ENCODE results near the gene ALOXE3. TPM values are rescaled to one million over a fixed set of nuclear protein-coding genes. Genes with fewer than 3 reads are reported as not detected.

The ALOXE3 gene
- total and polyA plus RNA-seq, 4 donors: not detected

GRCh38 chr17:8149419-8150193, 31.3 kb upstream of the ALOXE3 start:
- Histone ChIP-seq H3K27me3 (ENCODE audit: control insufficient read depth in 4 of 4, insufficient read depth in 4 of 4, low read length in 3 of 4) (no peaks in the 10 kb centered on the region), H3K36me3 (ENCODE audit: control insufficient read depth in 4 of 4, insufficient read depth in 3 of 4, low read depth in 1 of 4, low read length in 3 of 4) (peaks cover 37 to 57% (median 49%) of the 10 kb centered on the region in 4 donors), H3K9me3 (ENCODE audit: control insufficient read depth in 4 of 4, low read length in 3 of 4) (no peaks in the 10 kb centered on the region), H3K9ac (ENCODE audit: low read depth in 1 of 2, low read length in 2 of 2) (no peak overlapping the region), H3K4me1 (ENCODE audit: control insufficient read depth in 4 of 4, insufficient read depth in 4 of 4, low read length in 3 of 4) (peaks cover 12 to 37% (median 25%) of the 10 kb centered on the region in 4 donors), H3K4me3 (ENCODE audit: low read depth in 1 of 3, low read length in 3 of 3) (no peak overlapping the region), H3K27ac (ENCODE audit: low read depth in 1 of 2, low read length in 2 of 2) (no peak overlapping the region)
- DNase-seq (ENCODE audit: low spot score): no peak
- WGBS: 95% methylated on average over 29 of the region's 29 CpGs
- TF ChIP-seq HNF4A (conservative IDR thresholded peaks at IDR 0.05): no peak
- no peak for TF ChIP-seq REST (IDR thresholded peaks at IDR 0.05)

- Histone ChIP-seq H3K27me3 (ENCODE audit: control insufficient read depth in 4 of 4, insufficient read depth in 4 of 4, low read length in 3 of 4) (no peaks in the 10 kb centered on the region), H3K36me3 (ENCODE audit: control insufficient read depth in 4 of 4, insufficient read depth in 3 of 4, low read depth in 1 of 4, low read length in 3 of 4) (peaks cover 45 to 68% (median 58%) of the 10 kb centered on the region in 4 donors), H3K27ac (ENCODE audit: low read depth in 1 of 2, low read length in 2 of 2) (no peak overlapping the region), H3K4me1 (ENCODE audit: control insufficient read depth in 4 of 4, insufficient read depth in 4 of 4, low read length in 3 of 4) (peaks cover 12 to 32% (median 24%) of the 10 kb centered on the region in 4 donors), H3K9me3 (ENCODE audit: control insufficient read depth in 4 of 4, low read length in 3 of 4) (no peaks in the 10 kb centered on the region), H3K4me3 (ENCODE audit: low read depth in 1 of 3, low read length in 3 of 3) (no peak overlapping the region), H3K9ac (ENCODE audit: low read depth in 1 of 2, low read length in 2 of 2) (no peak overlapping the region)
- WGBS: 91% methylated on average over 13 of the region's 13 CpGs
- no peak for TF ChIP-seq RAD21 (IDR thresholded peaks at IDR 0.05)
- TF ChIP-seq JUND (IDR thresholded peaks at IDR 0.05): no peak
- TF ChIP-seq EGR1 (IDR thresholded peaks at IDR 0.05; ENCODE audit: low read depth in 2 of 2): no peak
- no peak for TF ChIP-seq FOXA2 (IDR thresholded peaks at IDR 0.05)
- TF ChIP-seq SP1 (IDR thresholded peaks at IDR 0.05): no peak
- TF ChIP-seq YY1 (IDR thresholded peaks at IDR 0.05): no peak
- no peak for TF ChIP-seq NR2F2 (IDR thresholded peaks at IDR 0.05)
- TF ChIP-seq, protein P1, sequence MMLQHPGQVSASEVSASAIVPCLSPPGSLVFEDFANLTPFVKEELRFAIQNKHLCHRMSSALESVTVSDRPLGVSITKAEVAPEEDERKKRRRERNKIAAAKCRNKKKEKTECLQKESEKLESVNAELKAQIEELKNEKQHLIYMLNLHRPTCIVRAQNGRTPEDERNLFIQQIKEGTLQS (IDR thresholded peaks at IDR 0.05): no peak
- TF ChIP-seq HNF4A (conservative IDR thresholded peaks at IDR 0.05): no peak
- no peak for TF ChIP-seq CTCF (IDR thresholded peaks at IDR 0.05; ENCODE audit: low read depth, low read length, missing input control)
- no peak for TF ChIP-seq REST (IDR thresholded peaks at IDR 0.05)
- TF ChIP-seq RXRA (IDR thresholded peaks at IDR 0.05): no peak
- TF ChIP-seq ZBTB33 (IDR thresholded peaks at IDR 0.05): no peak
- TF ChIP-seq MAX (IDR thresholded peaks at IDR 0.05): no peak
- no peak for TF ChIP-seq GABPA (IDR thresholded peaks at IDR 0.05 in 1 of 2, conservative IDR thresholded peaks at IDR 0.05 in 1 of 2)
- TF ChIP-seq TAF1 (conservative IDR thresholded peaks at IDR 0.05): no peak
- TF ChIP-seq HNF4G (IDR thresholded peaks at IDR 0.05): no peak
- TF ChIP-seq FOXA1 (IDR thresholded peaks at IDR 0.05): no peak
- no peak for DNase-seq (ENCODE audit: low spot score)
Measured at GRCh38 chr17:8148560-8148959, 30.2 kb upstream of the ALOXE3 start.

All from liver (tissue), 9 donors.